HG02973 (cell line): ENCODE results near the gene ARL15.

Experiments
- ATAC-seq: cut with Tn5 transposase; IDR thresholded peaks from one replicate; pipeline ENCODE4 v1.9.1; 2021; ENCODE audit warnings: moderate library complexity; ENCODE audit not compliant: unreplicated experiment

ARL15 gene

DNA sequence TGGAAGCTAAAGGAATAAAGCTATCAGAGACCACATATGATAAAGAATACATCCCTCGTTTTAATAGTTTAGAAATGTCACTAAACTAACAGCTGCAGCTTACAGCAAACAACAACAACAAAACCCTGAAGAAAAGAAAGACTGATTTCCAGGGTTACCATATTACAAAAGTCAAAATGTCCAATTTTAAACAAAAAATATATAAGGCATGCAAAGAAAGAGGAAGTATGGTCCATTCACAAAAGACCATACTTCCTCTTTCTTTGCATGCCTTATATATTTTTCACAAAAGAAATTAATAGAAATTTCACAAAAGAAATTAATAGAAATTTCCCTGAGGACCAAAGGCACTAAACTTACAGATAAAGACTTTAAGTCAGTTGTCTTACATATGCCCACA lies 354.2 kb downstream of the ARL15 start:
- ATAC-seq, result no peak

DNA sequence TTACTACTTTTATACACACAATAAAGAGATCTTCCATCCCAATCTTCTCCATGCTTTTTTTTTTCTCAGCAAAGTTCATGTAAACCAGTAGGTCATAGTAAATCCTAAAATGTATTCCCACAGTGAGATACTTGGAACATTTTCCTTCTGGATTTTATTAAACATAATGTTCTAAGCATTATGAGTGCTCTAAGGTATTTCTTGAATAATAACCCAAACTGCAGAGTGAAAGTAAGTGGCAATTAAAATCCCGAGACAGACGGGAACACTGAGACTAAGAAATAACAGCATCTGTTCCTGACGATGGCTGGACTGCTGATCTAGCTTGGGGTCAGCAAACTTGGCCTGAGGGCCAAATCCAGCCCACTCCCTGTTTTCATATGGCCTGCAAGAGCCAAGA lies 359.8 kb downstream of the ARL15 start:
- ATAC-seq, result no peak

DNA sequence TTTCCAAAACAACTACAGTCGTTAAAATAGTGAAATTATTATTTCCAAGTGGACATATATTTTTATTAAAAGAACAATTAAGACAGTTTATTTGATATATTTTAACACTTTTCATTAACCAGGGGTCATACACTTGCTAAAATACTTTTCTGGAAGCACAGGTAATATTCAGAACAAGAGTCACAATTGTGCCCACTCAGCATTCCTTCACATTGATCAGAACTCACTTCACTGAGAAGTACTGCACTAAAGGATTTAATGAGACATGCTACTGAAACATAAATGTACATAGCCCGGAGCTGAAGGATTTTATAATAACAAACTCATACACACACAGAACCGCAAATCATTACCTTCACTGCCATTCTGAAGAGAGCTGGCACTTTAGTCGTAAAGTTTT lies 361.8 kb downstream of the ARL15 start:
- no peak for ATAC-seq

DNA sequence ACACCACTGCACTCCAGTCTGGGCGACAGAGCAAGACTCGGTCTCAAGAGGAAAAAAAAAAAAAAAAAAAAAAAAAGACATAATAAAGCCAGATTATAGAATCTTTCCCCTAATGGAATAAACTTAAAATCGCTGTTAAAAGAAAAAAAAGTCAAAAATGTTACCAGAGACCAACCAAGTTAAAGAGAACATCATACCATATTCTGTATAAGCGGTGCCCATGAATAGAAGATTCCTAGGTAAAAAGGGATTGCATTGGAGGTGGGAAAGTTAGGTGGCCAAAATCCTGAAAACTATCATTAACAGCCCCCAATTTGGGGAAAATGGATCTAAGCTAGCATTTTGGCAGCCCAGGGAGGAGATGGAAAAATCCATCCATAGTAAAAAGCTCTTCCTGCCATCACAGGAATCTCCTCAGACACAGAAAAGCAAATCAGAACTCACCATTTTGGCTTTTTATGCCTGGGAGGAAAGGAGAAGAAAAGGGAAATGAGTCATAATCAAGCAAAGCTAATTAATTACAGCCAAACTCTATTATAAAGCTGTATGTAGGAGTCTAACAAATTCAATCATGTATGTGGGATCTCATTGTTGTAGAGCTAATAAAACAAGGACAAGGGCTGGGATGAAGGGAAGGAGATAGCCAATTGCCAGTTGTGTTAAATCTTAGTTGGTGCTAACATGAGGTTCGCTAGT lies 363.8 kb downstream of the ARL15 start:
- no peak for ATAC-seq

- ATAC-seq, result no peak
Measured at GRCh38 chr5:53944981-53945380, 365.4 kb downstream of the ARL15 start.

DNA sequence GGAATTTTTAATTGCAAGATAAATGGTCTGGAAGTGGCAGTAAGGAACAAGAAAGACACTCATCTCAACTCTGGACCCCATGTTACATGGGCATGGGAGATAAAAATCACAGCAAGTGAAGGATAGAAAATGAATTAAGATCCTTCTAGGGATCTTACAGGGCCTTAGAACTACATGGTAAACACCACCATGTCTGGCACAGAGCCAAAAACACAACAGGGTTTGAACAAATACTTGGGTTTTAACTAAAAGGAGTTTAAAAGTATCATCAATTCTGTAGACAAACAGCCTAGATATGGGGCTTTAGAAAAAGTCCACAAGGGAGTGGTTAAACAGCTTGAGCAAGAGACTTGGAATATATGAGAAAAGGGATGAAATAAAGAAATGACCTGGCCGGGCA lies 366.4 kb downstream of the ARL15 start:
- no peak for ATAC-seq

DNA sequence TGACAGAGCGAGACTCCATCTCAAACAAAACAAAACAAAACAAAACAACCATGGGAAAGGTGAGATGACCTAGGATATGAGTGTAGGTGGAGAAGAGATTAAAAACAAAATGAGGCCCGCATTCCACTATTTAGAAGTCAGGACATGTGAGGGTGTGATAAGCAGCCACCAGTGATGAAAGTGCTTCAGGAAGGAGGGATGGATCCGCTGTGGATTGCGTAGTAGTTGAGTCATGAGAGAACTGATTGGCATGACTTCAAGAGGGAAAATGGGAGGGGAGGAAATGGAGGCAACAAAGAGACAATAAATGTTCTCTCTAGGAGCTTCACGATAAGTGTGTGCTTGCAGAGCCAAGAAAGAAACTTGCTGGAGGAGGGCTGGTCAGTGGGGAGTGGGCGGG lies 367.6 kb downstream of the ARL15 start:
- ATAC-seq, result no peak

GRCh38 chr5:53940921-53941320 lies 369.5 kb downstream of the ARL15 start:
- no peak for ATAC-seq

DNA sequence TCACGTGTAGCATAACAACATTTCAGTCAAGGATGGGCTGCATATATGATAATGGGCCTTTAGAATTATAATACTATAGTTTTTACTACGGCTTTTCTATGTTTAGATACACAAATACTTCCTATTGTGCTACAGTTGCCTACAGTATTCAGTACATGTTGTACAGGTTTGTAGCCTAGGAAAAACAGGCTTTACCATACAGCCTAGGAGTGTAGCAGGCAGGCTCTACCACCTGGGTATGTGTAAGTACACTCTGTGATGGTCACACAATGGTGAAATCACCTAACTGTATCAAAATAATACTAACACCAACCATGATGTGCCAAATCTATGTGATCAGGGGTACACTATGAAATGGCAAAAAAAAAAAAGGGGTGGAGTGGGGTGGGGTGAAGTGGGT lies 372.9 kb downstream of the ARL15 start:
- no peak for ATAC-seq

GRCh38 chr5:53936481-53937352 lies 373.7 kb downstream of the ARL15 start:
- no peak for ATAC-seq

GRCh38 chr5:53934151-53934820 lies 376.1 kb downstream of the ARL15 start:
- ATAC-seq, result no peak

DNA sequence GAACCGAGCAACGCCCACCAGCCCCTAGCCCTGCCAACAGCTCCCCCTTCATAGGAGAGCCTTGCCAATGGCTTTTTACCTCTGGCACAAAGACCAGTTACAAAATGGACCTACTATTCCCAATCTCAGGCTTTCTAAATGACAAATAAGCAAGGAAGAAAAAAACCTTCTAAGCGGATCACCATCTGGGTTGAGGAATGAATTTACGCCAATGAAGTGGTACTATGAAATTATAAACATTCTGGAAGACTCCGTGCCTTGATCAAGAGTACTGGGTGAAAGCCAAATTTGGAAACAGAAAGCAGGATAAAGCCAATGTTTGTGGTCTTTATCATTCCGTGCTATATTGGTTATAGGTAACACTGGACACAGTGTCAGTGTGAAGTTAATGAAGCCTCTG lies 378.0 kb downstream of the ARL15 start:
- ATAC-seq, result no peak

GRCh38 chr5:53930457-53930856 lies 379.9 kb downstream of the ARL15 start:
- ATAC-seq, result no peak

DNA sequence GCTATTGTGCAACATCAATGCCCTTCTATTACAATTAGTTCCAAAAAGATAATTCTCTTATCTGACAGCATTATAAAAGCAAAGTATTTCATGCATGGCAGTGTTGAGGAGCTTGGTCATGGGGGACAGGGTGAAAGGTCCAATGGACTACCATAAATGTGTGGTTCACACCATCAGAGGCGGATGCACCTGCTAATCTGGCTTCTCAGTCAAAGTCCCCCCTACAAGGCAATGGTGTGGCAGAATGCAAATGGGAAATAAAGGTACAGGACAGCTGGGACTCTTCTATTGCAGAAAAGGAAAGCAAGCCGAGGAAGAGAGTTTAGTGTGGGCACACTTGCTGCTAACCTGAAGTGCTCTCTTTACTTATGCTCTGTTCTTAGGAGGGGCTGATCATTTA lies 380.8 kb downstream of the ARL15 start:
- ATAC-seq, result no peak

DNA sequence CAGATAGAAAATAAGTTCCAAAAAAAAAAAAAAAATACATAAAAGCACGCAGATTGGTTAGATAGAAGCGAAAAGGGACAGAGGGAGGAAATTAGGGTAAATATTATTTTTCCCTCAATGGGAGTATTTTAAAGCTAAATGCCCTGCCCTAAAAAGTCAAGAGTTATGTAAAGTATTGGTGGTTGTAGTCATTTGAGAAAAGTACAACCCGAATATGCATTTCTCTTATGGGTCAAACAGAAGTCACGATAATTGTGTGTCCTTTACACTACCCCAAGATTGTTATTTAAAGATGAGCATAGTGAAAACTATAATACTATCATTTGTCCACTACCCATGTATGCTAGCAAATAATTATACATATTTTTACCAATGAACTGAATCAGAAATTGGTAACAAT lies 381.2 kb downstream of the ARL15 start:
- no peak for ATAC-seq

DNA sequence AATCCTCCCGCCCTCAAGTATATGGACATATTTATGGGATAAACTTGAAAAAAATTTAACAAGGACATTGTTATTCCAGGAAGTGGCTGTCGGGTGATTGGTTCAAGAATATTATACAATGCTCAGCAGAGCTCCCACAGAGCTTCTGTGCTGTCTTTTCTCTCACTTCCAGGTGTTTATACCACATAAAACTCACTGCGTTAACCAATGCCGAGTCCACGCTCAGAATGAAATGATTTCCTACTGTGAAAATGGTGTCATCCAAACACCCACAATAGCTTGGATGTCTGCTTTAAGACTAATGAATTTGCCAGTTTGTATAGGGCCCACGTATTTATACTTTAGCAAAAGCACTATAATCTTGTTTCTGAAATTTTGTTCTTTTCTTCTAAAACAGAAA lies 381.7 kb downstream of the ARL15 start:
- ATAC-seq, result no peak

DNA sequence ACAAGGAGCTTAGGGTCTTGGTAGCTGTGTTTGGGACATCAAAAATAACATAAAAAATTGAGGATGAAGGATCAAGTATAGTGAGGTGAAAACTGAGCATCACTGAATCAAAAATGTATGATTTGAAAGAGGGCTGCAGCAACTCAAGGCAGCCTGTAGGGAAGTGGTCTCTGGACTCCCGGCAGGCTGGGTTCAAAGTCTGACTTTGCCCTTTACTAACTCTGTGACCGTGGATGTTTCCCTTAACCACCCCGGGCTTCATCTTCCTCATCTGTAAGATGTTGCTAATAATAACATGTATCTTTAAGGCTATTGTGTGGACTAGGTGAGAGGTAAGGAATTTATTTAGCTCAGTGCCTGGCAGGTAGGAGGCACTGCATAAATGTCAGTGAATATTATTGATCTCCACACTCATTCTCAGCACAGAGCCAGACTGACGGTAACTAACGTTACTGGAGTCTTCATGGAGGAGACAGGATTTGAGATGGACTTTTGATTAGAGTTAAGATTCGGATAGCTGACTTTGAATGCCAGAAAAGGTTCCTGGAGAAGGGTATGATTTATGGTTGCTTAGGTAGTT lies 382.6 kb downstream of the ARL15 start:
- no peak for ATAC-seq

DNA sequence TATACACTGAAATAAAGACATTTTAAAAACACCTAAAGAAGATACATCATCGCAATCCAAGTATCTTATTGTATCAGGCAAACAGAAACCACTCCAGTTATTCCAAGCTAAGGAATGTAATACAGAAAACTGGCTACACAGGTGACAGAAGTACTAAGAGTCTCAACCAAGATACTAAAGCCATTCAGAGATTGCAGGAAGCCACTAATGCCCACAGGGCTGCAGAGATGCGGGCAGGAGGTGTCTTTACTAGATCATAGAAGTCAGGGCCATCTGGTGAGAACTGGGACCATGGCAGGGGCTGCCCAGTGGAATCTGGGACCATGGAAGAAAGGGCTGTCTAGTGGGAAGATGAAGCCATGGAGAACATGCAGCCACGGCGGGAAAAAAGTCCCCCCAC lies 384.3 kb downstream of the ARL15 start:
- no peak for ATAC-seq

- ATAC-seq, result no peak
Measured at GRCh38 chr5:53924392-53924791, 386.0 kb downstream of the ARL15 start.

- no peak for ATAC-seq
Measured at GRCh38 chr5:53923961-53924360, 386.4 kb downstream of the ARL15 start.
